Right lobe of liver (tissue), 6 donors: ENCODE results near the gene CRYM. TPM values are rescaled to one million over a fixed set of nuclear protein-coding genes. Genes with fewer than 3 reads are reported as not detected.

ENCODE experiments used
- ATAC-seq, 4 donors: fragments of 200-7000 bp; cut with Tn5 transposase; one replicate each; pipeline ENCODE4 v1.9.1; 2020; ENCODE audit warnings: mild to moderate bottlenecking in 4 of 4, moderate library complexity in 4 of 4
- DNase-seq, 3 donors: peaks; one replicate each; pipeline ENCODE4 v3.0.0-alpha.2; 2020
- H3K27ac ChIP-seq, 3 donors: fragments of 200-600 bp; one replicate each; pipeline ENCODE4 v1.8.0; 2022
- H3K27me3 ChIP-seq, 2 donors: fragments of 200-600 bp; one replicate each; pipeline ENCODE4 v1.8.0; 2022
- H3K36me3 ChIP-seq, 4 donors: fragments of 200-600 bp; sonication (generic) in 1 of 4; one replicate each; pipeline versions ENCODE4 v1.5.1 to v1.8.0; 2017 to 2022; ENCODE audit warnings: control low read depth in 1 of 4
- H3K4me1 ChIP-seq, 4 donors: fragments of 200-600 bp; sonication (generic) in 1 of 4; one replicate each; pipeline versions ENCODE4 v1.5.1 to v1.8.0; 2017 to 2022; ENCODE audit warnings: control low read depth in 1 of 4
- H3K4me3 ChIP-seq, 3 donors: fragments of 200-600 bp; one replicate each; pipeline ENCODE4 v1.8.0; 2022
- H3K9me3 ChIP-seq, 4 donors: fragments of 200-600 bp; sonication (generic) in 1 of 4; one replicate each; pipeline versions ENCODE4 v1.5.1 to v1.8.0; 2017 to 2022; ENCODE audit warnings: control low read depth in 1 of 4
- CTCF ChIP-seq, 4 donors: fragments of 200-600 bp in 3 of 4; fragments of 450-650 bp in 1 of 4; IDR thresholded peaks; one replicate each; pipeline versions ENCODE4 v1.5.1 to v1.8.0; 2016 to 2022; ENCODE audit warnings: antibody characterized with exemption in 4 of 4, mild to moderate bottlenecking in 2 of 4
- POLR2A ChIP-seq: fragments of 450-650 bp; IDR thresholded peaks from one replicate; pipeline ENCODE4 v1.6.1; 2017; ENCODE audit warnings: antibody characterized with exemption, mild to moderate bottlenecking
- WGBS: methylation state at CpG from one replicate; pipeline ENCODE4 v1.1.6; 2018; ENCODE audit warnings: low coverage, low lambda C conversion rate; ENCODE audit not compliant: insufficient coverage; ENCODE audit errors: missing lambda C conversion rate; 5-methylcytosine and 5-hydroxymethylcytosine counted together
- intact Hi-C, 2 donors: fragments of 100-400 bp; cut with DNase I; formaldehyde crosslinking; loops; one replicate each; pipeline versions ENCODE4 v1.11.2 to v1.14.1; 2022
- total RNA-seq, 6 experiments: library from RNA; depleted of rRNA in 2 of 6; stranded (reverse); fragments of >200 nt in 2 of 6; fragmentation: NEBNext Ultra II Directional in 3 of 6; extraction: Animal tissue kit (Norgen Biotek cat#: 25700) in 3 of 6; gene quantifications; one replicate each; pipeline versions ENCODE4 v1.1.0 to v1.2.4, GENCODE V29; 2016 to 2023
- donor health status: DM: no; HTN: yes; CAD: no.
- donor health status: DM: no; HTN: no; CAD: no.
- donor health status: DM: no; HTN: no; CAD: no.
- donor health status: DM: no; HTN: yes; CAD: no.
- donor health status: DM: no; HTN: yes; CAD: no.

The CRYM gene
- total RNA-seq, 6 experiments from 2014 or later, result 4.4 to 14.9 (median 5.9) TPM

- Histone ChIP-seq H3K4me3 (no peak overlapping the region), H3K9me3 (no peaks in the 10 kb centered on the region), H3K27ac (peak overlapping the region; percentile 79 to 95 (median 86)), H3K36me3 (no peaks in the 10 kb centered on the region), H3K4me1 (peaks cover 0 to 65% (median 23%) of the 10 kb centered on the region in 4 donors), H3K27me3 (no peaks in the 10 kb centered on the region)
- ATAC-seq, result peak; percentile 79 to 93 (median 85)
- TF ChIP-seq CTCF (IDR thresholded peaks at IDR 0.05) (no peak), POLR2A (no peak)
- peak; percentile 72 to 92 (median 86) for DNase-seq
- 22% methylated on average over 6 of the region's 9 CpGs for WGBS
- intact Hi-C loops, result no loop called here
Measured at GRCh38 chr16:21260870-21261791, 17.0 kb downstream of the CRYM start.

- TF ChIP-seq POLR2A, result no peak
- no peak for TF ChIP-seq CTCF (IDR thresholded peaks at IDR 0.05)
- no peak for ATAC-seq
- Histone ChIP-seq H3K27ac (no peak overlapping the region), H3K4me3 (no peak overlapping the region), H3K27me3 (no peaks in the 10 kb centered on the region), H3K4me1 (peaks cover 0 to 33% (median 18%) of the 10 kb centered on the region in 4 donors), H3K36me3 (no peaks in the 10 kb centered on the region), H3K9me3 (no peaks in the 10 kb centered on the region)
- intact Hi-C loops, result no loop called here
- DNase-seq, result no peak
- WGBS, result 83% methylated on average over 4 of the region's 4 CpGs
Measured at GRCh38 chr16:21257284-21257683, 20.8 kb downstream of the CRYM start.

- H3K9me3 ChIP-seq, result no peaks in the 10 kb centered on the region
- intact Hi-C loops, result no loop called here
- ATAC-seq (no peak), DNase-seq (no peak)
- H3K36me3 ChIP-seq, result no peaks in the 10 kb centered on the region
- TF ChIP-seq CTCF (IDR thresholded peaks at IDR 0.05) (no peak), POLR2A (no peak)
- no peak overlapping the region for H3K4me3 ChIP-seq
- no peaks in the 10 kb centered on the region for H3K27me3 ChIP-seq
- H3K27ac ChIP-seq, result no peak overlapping the region
- 76% methylated on average over 2 of the region's 2 CpGs for WGBS
- H3K4me1 ChIP-seq, result peaks cover 0 to 27% (median 13%) of the 10 kb centered on the region in 4 donors
Measured at GRCh38 chr16:21256636-21257035, 21.5 kb downstream of the CRYM start.

GRCh38 chr16:21253470-21253869 lies 24.6 kb downstream of the CRYM start:
- Histone ChIP-seq H3K27me3 (no peaks in the 10 kb centered on the region), H3K27ac (no peak overlapping the region), H3K4me1 (peaks cover 0 to under 1% (median 0%) of the 10 kb centered on the region in 4 donors), H3K4me3 (no peak overlapping the region), H3K9me3 (no peaks in the 10 kb centered on the region), H3K36me3 (peaks cover 0 to 18% (median 9%) of the 10 kb centered on the region in 4 donors)
- DNase-seq (no peak), ATAC-seq (no peak)
- 84% methylated on average over 3 of the region's 3 CpGs for WGBS
- intact Hi-C loops, result no loop called here
- TF ChIP-seq CTCF (IDR thresholded peaks at IDR 0.05) (no peak), POLR2A (no peak)
